Ovary (tissue), 3 donors: ENCODE measurements around the gene RAB3B.

ENCODE experiments used
- CTCF ChIP-seq, 3 donors: fragments of 450-650 bp in 2 of 3; fragments of 200-600 bp in 1 of 3; IDR thresholded peaks; one replicate each; pipeline versions ENCODE4 v1.5.1 to v1.8.0; 2016 to 2022; ENCODE audit warnings: antibody characterized with exemption in 3 of 3, mild to moderate bottlenecking in 1 of 3
- EP300 ChIP-seq: sonication (generic); formaldehyde crosslinking; IDR thresholded peaks from one replicate; pipeline ENCODE4 v1.6.1; 2017; ENCODE audit warnings: antibody characterized with exemption
- POLR2A ChIP-seq: fragments of 450-650 bp; IDR thresholded peaks from one replicate; pipeline ENCODE4 v1.6.1; 2017; ENCODE audit warnings: antibody characterized with exemption, mild to moderate bottlenecking, moderate library complexity
- donor health status: DM: no; HTN: no; CAD: no.

DNA sequence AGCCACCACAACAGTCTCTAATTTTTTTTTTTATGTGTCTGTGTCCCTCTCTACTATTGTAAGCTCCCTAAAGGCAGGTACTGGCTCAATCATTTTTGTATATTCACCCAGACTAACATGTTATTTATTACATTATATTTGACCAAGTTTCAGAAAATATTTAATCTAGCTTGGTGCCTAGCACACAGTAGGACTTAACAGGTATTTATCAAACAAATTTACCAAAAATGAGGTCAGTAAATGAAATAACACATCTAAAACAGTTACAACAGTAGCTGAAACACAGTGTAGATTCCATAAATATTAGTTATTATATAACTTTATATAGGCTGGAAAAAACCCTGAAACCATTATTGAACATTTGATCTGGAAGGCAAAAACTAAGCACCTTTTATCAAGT, 114.7 kb downstream of the RAB3B start:
- no peak for TF ChIP-seq POLR2A
- TF ChIP-seq EP300, result no peak
- TF ChIP-seq CTCF (IDR thresholded peaks at IDR 0.05), result no peak
